Panc1 (cell line): Measurements from ENCODE around the gene KRTAP5-3. TPM values are rescaled to one million over a fixed set of nuclear protein-coding genes. Genes with fewer than 3 reads are reported as not detected.

Experiments used
- ATAC-seq: fragments of 200-7000 bp; cut with Tn5 transposase; 2 replicates; pipeline ENCODE4 v1.9.1; 2020; ENCODE audit warnings: mild to moderate bottlenecking, moderate library complexity
- BruUV-seq: library from RNA; stranded (reverse); fragments of 400-500 nt; replicated peaks from 2 replicates; lab custom pipeline; 2021; lab: Mats Ljungman, UMichigan
- CTCF ChIA-PET: fragments of 300-600 bp; sonication (Branson Sonifier 250); formaldehyde crosslinking; loops from one replicate; lab custom pipeline; 2022; ENCODE audit warnings: antibody characterized with exemption; lab: Charles Lee
- POLR2A ChIA-PET: fragments of 300-600 bp; sonication (Branson Sonifier 250); formaldehyde crosslinking; loops from one replicate; lab custom pipeline; 2022; ENCODE audit warnings: antibody characterized with exemption; lab: Charles Lee
- DNase-seq: peaks from one replicate; pipeline ENCODE4 v3.0.0-alpha.2; 2010; ENCODE audit warnings: low read depth, low spot score
- H3K27ac ChIP-seq: 2 replicates; pipeline ENCODE4 v1.5.1; 2011; ENCODE audit warnings: mild to moderate bottlenecking, low read length, inconsistent platforms
- H3K27me3 ChIP-seq: fragments of 200-500 bp; sonication (Bioruptor generic); 2 replicates; pipeline ENCODE4 v1.6.0; 2014; ENCODE audit warnings: low read length, inconsistent platforms; ENCODE audit not compliant: control insufficient read depth, insufficient read depth
- H3K36me3 ChIP-seq: fragments of 200-500 bp; sonication (Bioruptor generic); 2 replicates; pipeline ENCODE4 v1.5.1; 2014; ENCODE audit warnings: inconsistent platforms, mild to moderate bottlenecking, low read length, moderate library complexity; ENCODE audit not compliant: control insufficient read depth, insufficient read depth
- H3K4me1 ChIP-seq: 2 replicates; pipeline ENCODE4 v1.5.1; 2011; ENCODE audit warnings: inconsistent platforms, mild to moderate bottlenecking, low read length, moderate library complexity; ENCODE audit not compliant: control insufficient read depth, insufficient read depth
- H3K4me3 ChIP-seq, 2 experiments: 2 replicates each; pipeline ENCODE4 v1.5.1; 2011 to 2012; ENCODE audit warnings: low read depth in 2 of 2, low read length in 2 of 2, mild to moderate bottlenecking in 2 of 2, inconsistent platforms in 1 of 2, moderate library complexity in 1 of 2
- H3K9me3 ChIP-seq: fragments of 200-500 bp; sonication (Bioruptor generic); 2 replicates; pipeline ENCODE4 v1.5.1; 2014; ENCODE audit warnings: low read depth, mild to moderate bottlenecking, inconsistent platforms, low read length, moderate library complexity; ENCODE audit not compliant: control insufficient read depth, insufficient read depth
- POLR2AphosphoS5 ChIP-seq: IDR thresholded peaks from 2 replicates; pipeline ENCODE4 v1.6.1; 2012; ENCODE audit warnings: mild to moderate bottlenecking, low read depth, low read length, moderate library complexity
- REST ChIP-seq, 2 experiments: IDR thresholded peaks; 2 replicates each; pipeline ENCODE4 v1.6.1; 2011 to 2012; ENCODE audit warnings: low read depth in 2 of 2, control low read depth in 1 of 2, low read length in 1 of 2, mild to moderate bottlenecking in 1 of 2, moderate library complexity in 1 of 2; ENCODE audit not compliant: insufficient read depth in 1 of 2
- SIN3A ChIP-seq: IDR thresholded peaks from 2 replicates; pipeline ENCODE4 v1.6.1; 2012; ENCODE audit warnings: low read depth, mild to moderate bottlenecking, low read length, moderate library complexity, borderline replicate concordance; ENCODE audit not compliant: insufficient read depth
- TCF7L2 ChIP-seq: IDR thresholded peaks from 2 replicates; pipeline ENCODE4 v1.6.1; 2011; ENCODE audit warnings: mild to moderate bottlenecking, low read depth, low read length, inconsistent platforms
- in situ Hi-C: cut with HindIII; loops from 2 replicates; pipeline ENCODE4 v1.10.0; 2016; ENCODE audit warnings: low sequenced_read_pairs, low pct_unique_long_range_greater_than_20kb
- intact Hi-C: fragments of 100-400 bp; cut with micrococcal nuclease; formaldehyde crosslinking; loops from one replicate; pipeline ENCODE4 v1.10.0; 2022; ENCODE audit not compliant: unreplicated experiment
- total RNA-seq: library from RNA; stranded (reverse); gene quantifications from one replicate; pipeline ENCODE4 v1.2.1, GENCODE V29; 2021; ENCODE audit not compliant: unreplicated experiment
- TF ChIP-seq, protein P1 (sequence below): fragments of 450-650 bp; IDR thresholded peaks from 2 replicates; pipeline ENCODE4 v1.5.1; 2017; ENCODE audit warnings: mild to moderate bottlenecking

The KRTAP5-3 gene
- total RNA-seq, 1 experiment from 2014 or later: not detected

- in situ Hi-C loops (no loop called here), intact Hi-C loops (no loop called here)
- Histone ChIP-seq H3K36me3 (no peaks in the 10 kb centered on the region), H3K27ac (no peak overlapping the region), H3K27me3 (no peaks in the 10 kb centered on the region), H3K4me1 (peaks cover 17% of the 10 kb centered on the region), H3K4me3 (no peak overlapping the region), H3K9me3 (no peaks in the 10 kb centered on the region)
- ATAC-seq (no peak), DNase-seq (no peak)
- no TSS peak for BruUV-seq
- CTCF ChIA-PET: no interaction called here
- TF ChIP-seq, protein P1, sequence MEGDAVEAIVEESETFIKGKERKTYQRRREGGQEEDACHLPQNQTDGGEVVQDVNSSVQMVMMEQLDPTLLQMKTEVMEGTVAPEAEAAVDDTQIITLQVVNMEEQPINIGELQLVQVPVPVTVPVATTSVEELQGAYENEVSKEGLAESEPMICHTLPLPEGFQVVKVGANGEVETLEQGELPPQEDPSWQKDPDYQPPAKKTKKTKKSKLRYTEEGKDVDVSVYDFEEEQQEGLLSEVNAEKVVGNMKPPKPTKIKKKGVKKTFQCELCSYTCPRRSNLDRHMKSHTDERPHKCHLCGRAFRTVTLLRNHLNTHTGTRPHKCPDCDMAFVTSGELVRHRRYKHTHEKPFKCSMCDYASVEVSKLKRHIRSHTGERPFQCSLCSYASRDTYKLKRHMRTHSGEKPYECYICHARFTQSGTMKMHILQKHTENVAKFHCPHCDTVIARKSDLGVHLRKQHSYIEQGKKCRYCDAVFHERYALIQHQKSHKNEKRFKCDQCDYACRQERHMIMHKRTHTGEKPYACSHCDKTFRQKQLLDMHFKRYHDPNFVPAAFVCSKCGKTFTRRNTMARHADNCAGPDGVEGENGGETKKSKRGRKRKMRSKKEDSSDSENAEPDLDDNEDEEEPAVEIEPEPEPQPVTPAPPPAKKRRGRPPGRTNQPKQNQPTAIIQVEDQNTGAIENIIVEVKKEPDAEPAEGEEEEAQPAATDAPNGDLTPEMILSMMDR: no peak
- TF ChIP-seq REST (IDR thresholded peaks at IDR 0.05; ENCODE audit: insufficient read depth in 1 of 2, low read depth in 2 of 2, low read length in 1 of 2) (no peak), SIN3A (no peak), POLR2AphosphoS5 (no peak), TCF7L2 (no peak)
- POLR2A ChIA-PET: no interaction called here
Measured at GRCh38 chr11:1562469-1563148, 45.7 kb downstream of the KRTAP5-3 start.

GRCh38 chr11:1561955-1562354 is 46.3 kb downstream of the KRTAP5-3 start:
- no peaks in the 10 kb centered on the region for H3K27me3 ChIP-seq
- no TSS peak for BruUV-seq
- ChIA-PET POLR2A (no interaction called here), CTCF (no interaction called here)
- in situ Hi-C loops: no loop called here
- DNase-seq (no peak), ATAC-seq (no peak)
- H3K4me1 ChIP-seq: peaks cover 17% of the 10 kb centered on the region
- no peak overlapping the region for H3K27ac ChIP-seq
- no peak overlapping the region for H3K4me3 ChIP-seq
- no peaks in the 10 kb centered on the region for H3K36me3 ChIP-seq
- intact Hi-C loops: no loop called here
- no peaks in the 10 kb centered on the region for H3K9me3 ChIP-seq
- TF ChIP-seq REST (IDR thresholded peaks at IDR 0.05; ENCODE audit: insufficient read depth in 1 of 2, low read depth in 2 of 2, low read length in 1 of 2): no peak
- TF ChIP-seq, protein P1: no peak
- no peak for TF ChIP-seq SIN3A
- TF ChIP-seq POLR2AphosphoS5: no peak
- no peak for TF ChIP-seq TCF7L2
